A549 (cell line): Measurements from ENCODE around the gene ANO8. TPM values are rescaled to one million over a fixed set of nuclear protein-coding genes. Genes with fewer than 3 reads are reported as not detected.

Source experiments
- ATAC-seq, 2 experiments: fragments of 200-7000 bp in 1 of 2; fragments of >200 bp in 1 of 2; cut with Nextera tagmentation in 1 of 2; cut with Tn5 transposase in 1 of 2; 3 replicates each; pipeline versions ENCODE4 v1.8.0 to v1.9.1; 2018 to 2020; ENCODE audit warnings: mild to moderate bottlenecking in 1 of 2, moderate library complexity in 1 of 2
- CTCF ChIA-PET: fragments of 300-600 bp; sonication (Branson Sonifier 250); formaldehyde crosslinking; extraction: SDS; loops from one replicate; lab custom pipeline; 2021; ENCODE audit warnings: antibody characterized with exemption, inconsistent platforms; lab: Yijun Ruan, JAX
- POLR2A ChIA-PET: fragments of 350-600 bp; formaldehyde crosslinking; extraction: SDS; loops from one replicate; lab custom pipeline; 2021; ENCODE audit warnings: antibody characterized with exemption, inconsistent platforms; lab: Yijun Ruan, JAX
- DNase-seq, 2 experiments: peaks; one replicate each; pipeline versions ENCODE4 v3.0.0 to v3.0.0-alpha.2; 2011 to 2016; ENCODE audit warnings: low read depth in 1 of 2, low spot score in 1 of 2
- FAIRE-seq: peaks from 2 replicates; lab custom pipeline; 2011; peaks lifted over from hg19 to GRCh38; lab: Jason Lieb, UNC
- H3K27ac ChIP-seq, 2 experiments: fragments of >200 bp; sonication (Bioruptor Twin); formaldehyde crosslinking; 3 replicates each; pipeline ENCODE4 v1.5.1; 2016 to 2017
- H3K4me1 ChIP-seq: fragments of >200 bp; sonication (Bioruptor Twin); formaldehyde crosslinking; 3 replicates; pipeline ENCODE4 v1.6.1; 2016
- H3K4me2 ChIP-seq: fragments of >200 bp; sonication (Bioruptor Twin); formaldehyde crosslinking; 3 replicates; pipeline ENCODE4 v1.6.1; 2016
- H3K4me3 ChIP-seq: fragments of >200 bp; sonication (Bioruptor Twin); formaldehyde crosslinking; 3 replicates; pipeline ENCODE4 v1.5.1; 2016
- H3K9me3 ChIP-seq: fragments of >200 bp; sonication (Bioruptor Twin); formaldehyde crosslinking; 3 replicates; pipeline ENCODE4 v1.6.1; 2016
- CBX8 ChIP-seq: fragments of 200-600 bp; sonication (generic); IDR thresholded peaks from 2 replicates; pipeline ENCODE4 v1.6.1; 2016
- CEBPB ChIP-seq, 2 experiments: fragments of >200 bp in 1 of 2; sonication (Bioruptor Twin) in 1 of 2; formaldehyde crosslinking in 1 of 2; IDR thresholded peaks; 2 replicates each; pipeline ENCODE4 v1.6.1; 2012 to 2016
- E2F6 ChIP-seq: IDR thresholded peaks from 2 replicates; pipeline ENCODE4 v1.6.1; 2012; ENCODE audit warnings: low read depth, borderline replicate concordance
- EHF ChIP-seq: fragments of 250-450 bp; sonication (Bioruptor Pico); IDR thresholded peaks from 2 replicates; pipeline ENCODE4 v1.5.0; 2020; ENCODE audit warnings: mild to moderate bottlenecking
- ELK1 ChIP-seq: fragments of 150-350 bp; IDR thresholded peaks from 2 replicates; pipeline ENCODE4 v1.6.1; 2014; ENCODE audit warnings: low read depth, mild to moderate bottlenecking, low read length
- EP300 ChIP-seq, 2 experiments: fragments of >200 bp; sonication (Bioruptor Twin); formaldehyde crosslinking; IDR thresholded peaks; 2 replicates in 1 of 2; 3 replicates in 1 of 2; pipeline ENCODE4 v1.6.1; 2016 to 2017
- ESRRA ChIP-seq: fragments of 150-350 bp; IDR thresholded peaks from 2 replicates; pipeline ENCODE4 v1.6.1; 2014; ENCODE audit warnings: mild to moderate bottlenecking, low read length, borderline replicate concordance
- FOSL2 ChIP-seq, 2 experiments: fragments of 450-650 bp in 1 of 2; fragments of >200 bp in 1 of 2; sonication (Bioruptor Twin) in 1 of 2; formaldehyde crosslinking; IDR thresholded peaks; 2 replicates each; pipeline versions ENCODE4 v1.5.0 to v1.6.1; 2016 to 2020; ENCODE audit warnings: mild to moderate bottlenecking in 1 of 2, moderate library complexity in 1 of 2
- FOXS1 ChIP-seq: fragments of 250-450 bp; sonication (Bioruptor Pico); IDR thresholded peaks from 2 replicates; pipeline ENCODE4 v1.5.0; 2020; ENCODE audit warnings: mild to moderate bottlenecking, moderate library complexity
- HDAC2 ChIP-seq: fragments of 200-600 bp; sonication (generic); IDR thresholded peaks from 2 replicates; pipeline ENCODE4 v1.6.1; 2016
- HES2 ChIP-seq: fragments of >200 bp; sonication (Bioruptor Twin); formaldehyde crosslinking; IDR thresholded peaks from 2 replicates; pipeline ENCODE4 v1.6.1; 2016
- HOXA7 ChIP-seq: fragments of 250-450 bp; sonication (Bioruptor Pico); IDR thresholded peaks from 2 replicates; pipeline ENCODE4 v1.5.0; 2020; ENCODE audit warnings: mild to moderate bottlenecking, moderate library complexity
- MAZ ChIP-seq: fragments of 150-350 bp; IDR thresholded peaks from 2 replicates; pipeline ENCODE4 v1.6.1; 2014; ENCODE audit warnings: antibody characterized with exemption, low read depth, low read length, borderline replicate concordance
- POLR2A ChIP-seq: IDR thresholded peaks from 2 replicates; pipeline ENCODE4 v1.6.1; 2012; ENCODE audit warnings: mild to moderate bottlenecking, low read length
- RAD21 ChIP-seq, 2 experiments: fragments of >200 bp in 1 of 2; sonication (Bioruptor Twin) in 1 of 2; formaldehyde crosslinking in 1 of 2; IDR thresholded peaks in 1 of 2; conservative IDR thresholded peaks in 1 of 2; 2 replicates in 1 of 2; 3 replicates in 1 of 2; pipeline ENCODE4 v1.6.1; 2012 to 2018; ENCODE audit warnings: inconsistent platforms in 1 of 2
- SMC3 ChIP-seq: fragments of >200 bp; sonication (Bioruptor Twin); formaldehyde crosslinking; IDR thresholded peaks from 3 replicates; pipeline ENCODE4 v1.6.1; 2018; ENCODE audit warnings: inconsistent platforms
- TP53 ChIP-seq: fragments of 250-450 bp; sonication (Bioruptor Pico); IDR thresholded peaks from 2 replicates; pipeline ENCODE4 v1.5.0; 2021; ENCODE audit warnings: mild to moderate bottlenecking, moderate library complexity
- ZC3H11A ChIP-seq: fragments of 450-650 bp; IDR thresholded peaks from 2 replicates; pipeline ENCODE4 v1.6.1; 2014; ENCODE audit warnings: antibody characterized with exemption, mild to moderate bottlenecking
- ZNF302 ChIP-seq: fragments of 250-450 bp; sonication (Bioruptor Pico); IDR thresholded peaks from 2 replicates; pipeline ENCODE4 v1.9.0; 2021; ENCODE audit warnings: inconsistent platforms, mild to moderate bottlenecking, moderate library complexity
- WGBS: methylation state at CpG from one replicate; pipeline ENCODE4 v1.1.6; 2017; ENCODE audit errors: missing lambda C conversion rate; 5-methylcytosine and 5-hydroxymethylcytosine counted together
- polyA plus RNA-seq, 4 experiments: library from polyadenylated mRNA; depleted of rRNA in 3 of 4; stranded (reverse); fragments of >200 nt; fragmentation: RNase III in 1 of 4; extraction: RNeasy Plus Mini Kit Qiagen cat#74134 plus additional on column Dnase treatment in 1 of 4; gene quantifications; 2 replicates in 3 of 4; 3 replicates in 1 of 4; pipeline ENCODE4 v1.2.3, GENCODE V29; 2011 to 2017
- TF ChIP-seq, protein P1 (sequence below): fragments of >200 bp; sonication (Bioruptor Twin); formaldehyde crosslinking; IDR thresholded peaks from 3 replicates; pipeline ENCODE4 v1.6.1; 2016
- TF ChIP-seq, protein P2 (sequence below): fragments of 450-650 bp; IDR thresholded peaks from 2 replicates; pipeline ENCODE4 v1.6.1; 2014; ENCODE audit warnings: antibody characterized with exemption

Gene ANO8
- polyA plus RNA-seq, 2 of the 4 experiments (the other 2 are of a cell fraction), result 2.2 to 5.5 TPM

DNA sequence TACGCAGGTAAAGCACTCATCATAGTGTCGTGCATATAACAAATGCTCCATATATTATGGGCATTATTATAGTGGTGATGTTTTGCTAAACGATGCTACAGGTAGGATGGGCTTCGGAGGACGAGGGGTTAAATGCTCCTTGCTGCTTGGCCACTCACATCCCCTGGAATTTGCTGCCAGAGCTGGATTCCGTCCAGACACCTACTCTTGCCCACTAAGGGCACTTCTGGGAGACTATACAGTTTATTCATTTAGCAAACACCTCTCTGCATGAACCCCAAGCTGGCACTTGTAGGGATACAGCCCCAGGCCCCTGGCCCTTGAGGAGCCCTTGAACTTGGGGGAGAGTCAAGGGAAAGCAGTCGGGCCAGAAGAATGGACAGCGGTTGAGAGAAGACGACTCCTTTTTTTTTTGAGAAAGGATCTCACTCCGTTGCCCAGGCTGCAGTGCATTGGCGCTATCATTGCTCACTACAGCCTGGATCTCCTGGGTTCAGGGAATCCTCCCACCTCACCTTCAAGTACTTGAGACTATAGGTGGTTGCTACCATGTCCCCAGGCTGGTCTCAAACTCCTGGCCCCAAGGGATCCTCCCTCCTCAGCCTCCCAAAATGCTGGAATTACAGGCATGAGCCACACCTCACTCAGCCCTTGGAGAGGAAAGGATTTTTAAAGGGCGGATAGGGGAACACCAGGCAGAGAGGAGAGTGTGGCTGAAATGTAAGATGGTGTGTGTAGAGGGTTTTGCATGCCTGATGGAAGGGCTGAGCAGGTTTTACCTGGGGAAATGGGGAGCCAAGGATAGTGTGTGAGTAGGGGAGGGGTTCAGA, 30.1 kb downstream of the ANO8 start:
- Histone ChIP-seq H3K4me1 (peaks cover 28% of the 10 kb centered on the region), H3K9me3 (no peaks in the 10 kb centered on the region), H3K4me3 (no peak overlapping the region), H3K4me2 (peak overlapping the region; percentile 93), H3K27ac (peak overlapping the region; percentile 73 to 87)
- FAIRE-seq, result no peak
- TF ChIP-seq MAZ, result no peak
- TF ChIP-seq CBX8, result no peak
- TF ChIP-seq HES2, result no peak
- TF ChIP-seq, protein P1, sequence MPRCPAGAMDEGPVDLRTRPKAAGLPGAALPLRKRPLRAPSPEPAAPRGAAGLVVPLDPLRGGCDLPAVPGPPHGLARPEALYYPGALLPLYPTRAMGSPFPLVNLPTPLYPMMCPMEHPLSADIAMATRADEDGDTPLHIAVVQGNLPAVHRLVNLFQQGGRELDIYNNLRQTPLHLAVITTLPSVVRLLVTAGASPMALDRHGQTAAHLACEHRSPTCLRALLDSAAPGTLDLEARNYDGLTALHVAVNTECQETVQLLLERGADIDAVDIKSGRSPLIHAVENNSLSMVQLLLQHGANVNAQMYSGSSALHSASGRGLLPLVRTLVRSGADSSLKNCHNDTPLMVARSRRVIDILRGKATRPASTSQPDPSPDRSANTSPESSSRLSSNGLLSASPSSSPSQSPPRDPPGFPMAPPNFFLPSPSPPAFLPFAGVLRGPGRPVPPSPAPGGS, result no peak
- TF ChIP-seq FOSL2 (IDR thresholded peaks at IDR 0.05), result no peak
- no peak for TF ChIP-seq FOSL2 (CRISPR knock-in tag; IDR thresholded peaks at IDR 0.05)
- no peak for TF ChIP-seq EP300 (IDR thresholded peaks at IDR 0.05)
- no peak for DNase-seq
- no peak for ATAC-seq
- ChIA-PET CTCF (interaction anchor here (0.6 to 8.7 kb wide), 12 partner anchors 11 to 1890 kb away, joined by 3 to 98 read pairs (median 4); no protein-coding TSS in a partner anchor), POLR2A (interaction anchor here (0.7 to 1.9 kb wide), 5 partner anchors 12 to 89 kb away, joined by 3 to 15 read pairs (median 4); partner anchors contain the start of gene ANO8)
- 56% methylated on average over 12 of the region's 12 CpGs for WGBS

DNA sequence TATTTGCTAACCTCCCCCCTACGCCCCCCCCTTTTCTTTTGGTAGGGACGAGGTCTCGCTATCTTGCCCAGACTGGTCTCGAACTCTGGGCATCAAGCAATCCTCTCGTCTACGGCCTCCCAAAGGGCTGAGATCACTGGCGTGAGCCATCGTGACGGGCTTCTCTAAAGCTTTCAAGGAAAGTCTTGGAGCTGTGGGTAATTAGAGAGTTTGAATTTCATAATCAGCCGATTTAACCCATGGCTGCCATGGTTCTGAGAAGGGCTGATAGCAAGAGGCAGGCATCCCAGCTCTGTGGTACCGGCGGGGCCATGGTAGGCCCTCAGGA, 30.8 kb downstream of the ANO8 start:
- TF ChIP-seq CEBPB (IDR thresholded peaks at IDR 0.05), result no peak
- no peak for TF ChIP-seq FOXS1 (CRISPR knock-in tag)
- TF ChIP-seq ZNF302 (CRISPR knock-in tag), result no peak
- TF ChIP-seq TP53 (CRISPR knock-in tag), result no peak
- TF ChIP-seq RAD21 (conservative IDR thresholded peaks at IDR 0.05 in 1 of 2, IDR thresholded peaks at IDR 0.05 in 1 of 2), result no peak
- no peak for TF ChIP-seq ESRRA
- TF ChIP-seq, protein P2, sequence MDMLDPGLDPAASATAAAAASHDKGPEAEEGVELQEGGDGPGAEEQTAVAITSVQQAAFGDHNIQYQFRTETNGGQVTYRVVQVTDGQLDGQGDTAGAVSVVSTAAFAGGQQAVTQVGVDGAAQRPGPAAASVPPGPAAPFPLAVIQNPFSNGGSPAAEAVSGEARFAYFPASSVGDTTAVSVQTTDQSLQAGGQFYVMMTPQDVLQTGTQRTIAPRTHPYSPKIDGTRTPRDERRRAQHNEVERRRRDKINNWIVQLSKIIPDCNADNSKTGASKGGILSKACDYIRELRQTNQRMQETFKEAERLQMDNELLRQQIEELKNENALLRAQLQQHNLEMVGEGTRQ, result no peak
- TF ChIP-seq EP300 (IDR thresholded peaks at IDR 0.05), result no peak
- TF ChIP-seq HOXA7, result no peak
- TF ChIP-seq ELK1, result no peak
- no peak for TF ChIP-seq ZC3H11A
- TF ChIP-seq EHF (CRISPR knock-in tag), result no peak
- TF ChIP-seq SMC3, result no peak
- TF ChIP-seq HDAC2, result no peak
- no peak for TF ChIP-seq E2F6
- TF ChIP-seq POLR2A, result no peak
- Histone ChIP-seq H3K27ac (peak overlapping the region; percentile 62 to 87), H3K4me3 (no peak overlapping the region), H3K4me2 (peak overlapping the region; percentile 93), H3K4me1 (peaks cover 28% of the 10 kb centered on the region), H3K9me3 (no peaks in the 10 kb centered on the region)
- ChIA-PET CTCF (interaction anchor here (0.8 to 8.7 kb wide), 3 partner anchors 10 to 82 kb away, joined by 5 to 98 read pairs (median 8); no protein-coding TSS in a partner anchor), POLR2A (interaction anchor here (1.9 kb wide), 1 partner anchor 11 kb away, joined by 15 read pairs; no protein-coding TSS in a partner anchor)
- FAIRE-seq, result no peak
- DNase-seq, result no peak
- 84% methylated on average over 10 of the region's 12 CpGs for WGBS
- no peak for ATAC-seq
